ENCODE results near the gene TMEM163.

- TF ChIP-seq EZH2phosphoT487 (IDR thresholded peaks at IDR 0.05; ENCODE audit: low read depth, severe bottlenecking, unreplicated experiment) (no peak), EZH2 (IDR thresholded peaks at IDR 0.05; ENCODE audit: borderline replicate concordance) (no peak)
- TF ChIP-seq, protein P1, sequence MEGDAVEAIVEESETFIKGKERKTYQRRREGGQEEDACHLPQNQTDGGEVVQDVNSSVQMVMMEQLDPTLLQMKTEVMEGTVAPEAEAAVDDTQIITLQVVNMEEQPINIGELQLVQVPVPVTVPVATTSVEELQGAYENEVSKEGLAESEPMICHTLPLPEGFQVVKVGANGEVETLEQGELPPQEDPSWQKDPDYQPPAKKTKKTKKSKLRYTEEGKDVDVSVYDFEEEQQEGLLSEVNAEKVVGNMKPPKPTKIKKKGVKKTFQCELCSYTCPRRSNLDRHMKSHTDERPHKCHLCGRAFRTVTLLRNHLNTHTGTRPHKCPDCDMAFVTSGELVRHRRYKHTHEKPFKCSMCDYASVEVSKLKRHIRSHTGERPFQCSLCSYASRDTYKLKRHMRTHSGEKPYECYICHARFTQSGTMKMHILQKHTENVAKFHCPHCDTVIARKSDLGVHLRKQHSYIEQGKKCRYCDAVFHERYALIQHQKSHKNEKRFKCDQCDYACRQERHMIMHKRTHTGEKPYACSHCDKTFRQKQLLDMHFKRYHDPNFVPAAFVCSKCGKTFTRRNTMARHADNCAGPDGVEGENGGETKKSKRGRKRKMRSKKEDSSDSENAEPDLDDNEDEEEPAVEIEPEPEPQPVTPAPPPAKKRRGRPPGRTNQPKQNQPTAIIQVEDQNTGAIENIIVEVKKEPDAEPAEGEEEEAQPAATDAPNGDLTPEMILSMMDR (IDR thresholded peaks at IDR 0.05; ENCODE audit: poor library complexity), result no peak
These were observed 48.8 kb downstream of the TMEM163 start for GRCh38 chr2:134669731-134670669.

Data from hepatocyte (in vitro differentiated cells).